SU-DHL-6 (cell line): ENCODE results near the gene TREML4.

Experiments
- H2AFZ ChIP-seq: fragments of 200-600 bp; sonication (generic); 2 replicates; pipeline ENCODE4 v1.6.1; 2014; ENCODE audit warnings: low read depth, mild to moderate bottlenecking, moderate library complexity, mixed read lengths, antibody characterized with exemption, low read length; ENCODE audit not compliant: severe bottlenecking
- H3F3A ChIP-seq: fragments of 200-600 bp; shearing (Covaris generic); 2 replicates; pipeline ENCODE4 v1.6.0; 2016; ENCODE audit warnings: antibody characterized with exemption, mild to moderate bottlenecking; ENCODE audit not compliant: insufficient read depth
- H3K27ac ChIP-seq: fragments of 200-600 bp; sonication (generic); 2 replicates; pipeline ENCODE4 v1.5.1; 2016; ENCODE audit warnings: low read depth, mild to moderate bottlenecking, low read length, moderate library complexity, mixed read lengths
- H3K27me3 ChIP-seq: fragments of 200-600 bp; sonication (generic), shearing (Covaris generic); 2 replicates; pipeline ENCODE4 v1.6.0; 2014; ENCODE audit warnings: mild to moderate bottlenecking, low read length
- H3K36me3 ChIP-seq: fragments of 200-600 bp; sonication (generic); 2 replicates; pipeline ENCODE4 v1.6.1; 2014; ENCODE audit warnings: mild to moderate bottlenecking, low read length, mixed read lengths
- H3K4me2 ChIP-seq: fragments of 300-600, 200-600 bp; shearing (Covaris generic), sonication (generic); 2 replicates; pipeline ENCODE4 v1.6.0; 2014; ENCODE audit warnings: low read length, low read depth, mild to moderate bottlenecking; ENCODE audit not compliant: poor library complexity, severe bottlenecking
- H3K4me3 ChIP-seq: fragments of 200-600 bp; sonication (generic); 2 replicates; pipeline ENCODE4 v1.5.1; 2014; ENCODE audit warnings: antibody characterized with exemption, low read length, mild to moderate bottlenecking, mixed read lengths; ENCODE audit not compliant: insufficient read depth, poor library complexity, severe bottlenecking
- H3K79me2 ChIP-seq: fragments of 200-600 bp; sonication (generic); 2 replicates; pipeline ENCODE4 v1.6.1; 2014; ENCODE audit warnings: mild to moderate bottlenecking, low read length, moderate library complexity; ENCODE audit not compliant: insufficient read depth
- H3K9ac ChIP-seq: fragments of 200-600 bp; sonication (generic); 2 replicates; pipeline ENCODE4 v1.7.0; 2014; ENCODE audit warnings: mild to moderate bottlenecking, low read length
- H3K9me2 ChIP-seq: fragments of 200-600 bp; sonication (generic); replicated peaks from 2 replicates; pipeline ENCODE4 v1.6.1; 2014; ENCODE audit warnings: low read length; ENCODE audit not compliant: insufficient read depth
- H3K9me3 ChIP-seq: fragments of 200-600 bp; sonication (generic); 2 replicates; pipeline ENCODE4 v1.6.1; 2014; ENCODE audit warnings: low read length, mixed read lengths; ENCODE audit not compliant: insufficient read depth
- H4K20me1 ChIP-seq: fragments of 200-600 bp; sonication (generic); 2 replicates; pipeline ENCODE4 v1.6.1; 2014; ENCODE audit warnings: low read depth, mild to moderate bottlenecking, antibody characterized with exemption, low read length, moderate library complexity, mixed read lengths
- EZH2phosphoT487 ChIP-seq: fragments of 200-600 bp; sonication (generic), shearing (Covaris generic); conservative IDR thresholded peaks from 2 replicates; pipeline ENCODE4 v1.6.1; 2018; ENCODE audit warnings: mild to moderate bottlenecking, antibody characterized with exemption, low read length, moderate library complexity, mixed read lengths
- TF ChIP-seq, protein P1 (sequence below): fragments of 200-600 bp; sonication (generic); IDR thresholded peaks from one replicate; pipeline ENCODE4 v1.5.1; 2017; ENCODE audit warnings: antibody characterized with exemption, mild to moderate bottlenecking, low read length, moderate library complexity; ENCODE audit not compliant: insufficient read depth, poor library complexity, severe bottlenecking

The TREML4 gene

DNA sequence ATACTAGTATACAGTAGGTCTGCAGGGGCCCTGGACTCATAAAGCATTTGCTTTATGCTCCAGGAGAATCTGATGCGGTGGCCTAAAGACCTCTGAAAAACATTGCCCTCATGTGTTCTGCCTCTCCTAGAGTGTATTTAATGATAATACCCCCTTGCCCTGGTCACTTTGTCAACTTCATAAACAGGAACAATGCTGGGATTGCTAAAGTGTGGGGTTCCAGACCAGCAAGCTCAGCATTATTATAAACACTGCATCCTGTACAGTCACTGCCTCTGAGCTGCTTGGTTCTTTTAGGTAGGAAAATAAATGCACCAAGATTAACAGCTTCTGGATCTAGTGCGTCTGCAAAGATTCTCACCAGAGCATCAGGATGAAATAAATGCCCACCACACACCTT lies 46.1 kb downstream of the TREML4 start:
- H3K36me3 ChIP-seq, result no peaks in the 10 kb centered on the region
- H3K79me2 ChIP-seq, result no peaks in the 10 kb centered on the region
- H4K20me1 ChIP-seq, result no peaks in the 10 kb centered on the region

DNA sequence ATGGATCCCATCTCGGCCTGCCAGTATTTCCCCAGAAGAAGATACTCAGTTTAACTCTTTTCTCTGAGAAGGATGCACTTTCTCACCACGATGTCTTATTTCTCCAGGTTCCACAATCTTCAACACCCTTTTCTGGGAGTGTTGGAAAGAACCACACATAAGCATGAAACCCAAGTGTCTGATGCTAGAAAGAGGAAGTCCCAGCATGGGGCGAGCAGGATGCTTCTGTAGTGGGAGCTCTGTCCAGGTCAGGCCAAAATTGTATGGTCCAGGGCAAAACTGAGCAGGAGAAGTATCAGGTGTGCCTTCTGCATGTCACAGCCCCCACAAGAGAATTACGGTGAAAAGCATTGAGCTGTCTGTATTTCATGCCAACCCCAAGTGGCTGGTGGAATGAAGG lies 47.3 kb downstream of the TREML4 start:
- Histone ChIP-seq H3K4me3 (no peak overlapping the region), H2AFZ (no peak overlapping the region), H3K27ac (no peak overlapping the region), H3K79me2 (no peaks in the 10 kb centered on the region), H3K4me2 (no peak overlapping the region), H3K9me3 (no peaks in the 10 kb centered on the region), H3F3A (no peaks in the 10 kb centered on the region), H3K36me3 (no peaks in the 10 kb centered on the region), H3K27me3 (no peaks in the 10 kb centered on the region), H3K9ac (no peak overlapping the region), H3K9me2 (no peaks in the 10 kb centered on the region), H4K20me1 (no peaks in the 10 kb centered on the region)
- TF ChIP-seq EZH2phosphoT487, result no peak
- TF ChIP-seq, protein P1, sequence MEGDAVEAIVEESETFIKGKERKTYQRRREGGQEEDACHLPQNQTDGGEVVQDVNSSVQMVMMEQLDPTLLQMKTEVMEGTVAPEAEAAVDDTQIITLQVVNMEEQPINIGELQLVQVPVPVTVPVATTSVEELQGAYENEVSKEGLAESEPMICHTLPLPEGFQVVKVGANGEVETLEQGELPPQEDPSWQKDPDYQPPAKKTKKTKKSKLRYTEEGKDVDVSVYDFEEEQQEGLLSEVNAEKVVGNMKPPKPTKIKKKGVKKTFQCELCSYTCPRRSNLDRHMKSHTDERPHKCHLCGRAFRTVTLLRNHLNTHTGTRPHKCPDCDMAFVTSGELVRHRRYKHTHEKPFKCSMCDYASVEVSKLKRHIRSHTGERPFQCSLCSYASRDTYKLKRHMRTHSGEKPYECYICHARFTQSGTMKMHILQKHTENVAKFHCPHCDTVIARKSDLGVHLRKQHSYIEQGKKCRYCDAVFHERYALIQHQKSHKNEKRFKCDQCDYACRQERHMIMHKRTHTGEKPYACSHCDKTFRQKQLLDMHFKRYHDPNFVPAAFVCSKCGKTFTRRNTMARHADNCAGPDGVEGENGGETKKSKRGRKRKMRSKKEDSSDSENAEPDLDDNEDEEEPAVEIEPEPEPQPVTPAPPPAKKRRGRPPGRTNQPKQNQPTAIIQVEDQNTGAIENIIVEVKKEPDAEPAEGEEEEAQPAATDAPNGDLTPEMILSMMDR, result no peak

More for the DNA sequence above, 46.1 kb downstream of the TREML4 start:
- no peak overlapping the region for H3K9ac ChIP-seq
- no peaks in the 10 kb centered on the region for H3F3A ChIP-seq
- H3K9me2 ChIP-seq, result no peaks in the 10 kb centered on the region
- H2AFZ ChIP-seq, result no peak overlapping the region
- no peak overlapping the region for H3K4me3 ChIP-seq
- TF ChIP-seq EZH2phosphoT487, result no peak
- TF ChIP-seq, protein P1, result no peak
- H3K27me3 ChIP-seq, result no peaks in the 10 kb centered on the region
- no peaks in the 10 kb centered on the region for H3K9me3 ChIP-seq
- H3K27ac ChIP-seq, result no peak overlapping the region
- no peak overlapping the region for H3K4me2 ChIP-seq

DNA sequence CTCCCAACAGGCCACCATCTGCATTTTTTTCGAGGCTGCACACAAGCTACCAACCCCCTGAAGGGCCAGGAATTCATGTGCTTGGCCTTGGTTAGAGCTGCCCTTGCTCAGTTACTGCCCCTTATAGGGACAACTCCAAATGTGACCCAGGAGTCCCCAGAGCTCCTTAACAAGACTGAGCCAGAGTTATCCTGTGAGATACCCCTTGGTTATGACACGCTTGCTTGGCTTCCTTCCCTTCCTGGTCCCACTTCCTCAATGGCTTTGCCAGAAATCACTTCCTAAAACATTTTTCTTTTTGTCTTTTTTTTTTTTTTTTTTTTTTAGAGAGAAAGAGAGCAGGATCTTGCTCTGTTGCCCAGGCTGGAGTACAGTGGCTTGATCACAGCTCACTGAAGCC lies 49.5 kb downstream of the TREML4 start:
- Histone ChIP-seq H3K9ac (no peak overlapping the region), H3K27me3 (no peaks in the 10 kb centered on the region), H4K20me1 (no peaks in the 10 kb centered on the region), H3K27ac (no peak overlapping the region), H3K9me2 (no peaks in the 10 kb centered on the region), H3F3A (no peaks in the 10 kb centered on the region), H3K4me3 (no peak overlapping the region), H3K9me3 (no peaks in the 10 kb centered on the region), H2AFZ (no peak overlapping the region), H3K79me2 (no peaks in the 10 kb centered on the region), H3K36me3 (no peaks in the 10 kb centered on the region), H3K4me2 (no peak overlapping the region)
- TF ChIP-seq, protein P1, result no peak
- TF ChIP-seq EZH2phosphoT487, result no peak
